Left colon (tissue), 2 donors: ENCODE results near the gene TMEM106B. TPM values are rescaled to one million over a fixed set of nuclear protein-coding genes. Genes with fewer than 3 reads are reported as not detected.
"Not testable (repeated sequence)": the region's sequence is repeated elsewhere in the genome, so short reads cannot be mapped to it uniquely, and the experiment has no call there.

Experiments
- ATAC-seq: fragments of 200-7000 bp; cut with Tn5 transposase; one replicate; pipeline ENCODE4 v1.9.1; 2020; ENCODE audit warnings: mild to moderate bottlenecking, moderate library complexity
- DNase-seq, 2 donors: peaks; one replicate each; pipeline ENCODE4 v3.0.0-alpha.2; 2020
- intact Hi-C, 2 donors: fragments of 100-400 bp; cut with DNase I in 1 of 2; cut with micrococcal nuclease in 1 of 2; formaldehyde crosslinking; loops; one replicate each; pipeline versions ENCODE4 v1.11.2 to v1.14.0; 2022; cut with DNase I, micrococcal nuclease
- long read RNA-seq: library from polyadenylated mRNA; unstranded; transcript quantifications from one replicate; pipeline ENCODE4 v2.0.0, GENCODE V29; 2021
- total RNA-seq, 2 donors: library from RNA; stranded (reverse); fragmentation: NEBNext Ultra II Directional; extraction: Animal tissue kit (Norgen Biotek cat#: 25700); gene quantifications; one replicate each; pipeline ENCODE4 v1.2.1, GENCODE V29; 2021
- donor health status: DM: no; HTN: no; CAD: no.
- donor health status: DM: yes; HTN: yes; CAD: no.

TMEM106B gene
- total RNA-seq = 10 to 100 TPM; 42.2 to 54.5 TPM
- long read RNA-seq, transcript TMEM106B-202 (8 exons, 2,126 nt) = major isoform, 38 of 52 reads
- long read RNA-seq, partial matches to known transcripts = 3 of 52 reads
- long read RNA-seq, other reads (novel, unspliced or antisense) = 11 of 52 reads

GRCh38 chr7:12211054-12211710, at the start of gene TMEM106B:
Gene TMEM106B, plus strand, starts transcription at chr7:12211294. Its CDS starts 3,517 bp downstream, at chr7:12214811.
- intact Hi-C loops = no loop called here
- DNase-seq (peak; percentile 98 to 99), ATAC-seq (peak; percentile 94)

DNA sequence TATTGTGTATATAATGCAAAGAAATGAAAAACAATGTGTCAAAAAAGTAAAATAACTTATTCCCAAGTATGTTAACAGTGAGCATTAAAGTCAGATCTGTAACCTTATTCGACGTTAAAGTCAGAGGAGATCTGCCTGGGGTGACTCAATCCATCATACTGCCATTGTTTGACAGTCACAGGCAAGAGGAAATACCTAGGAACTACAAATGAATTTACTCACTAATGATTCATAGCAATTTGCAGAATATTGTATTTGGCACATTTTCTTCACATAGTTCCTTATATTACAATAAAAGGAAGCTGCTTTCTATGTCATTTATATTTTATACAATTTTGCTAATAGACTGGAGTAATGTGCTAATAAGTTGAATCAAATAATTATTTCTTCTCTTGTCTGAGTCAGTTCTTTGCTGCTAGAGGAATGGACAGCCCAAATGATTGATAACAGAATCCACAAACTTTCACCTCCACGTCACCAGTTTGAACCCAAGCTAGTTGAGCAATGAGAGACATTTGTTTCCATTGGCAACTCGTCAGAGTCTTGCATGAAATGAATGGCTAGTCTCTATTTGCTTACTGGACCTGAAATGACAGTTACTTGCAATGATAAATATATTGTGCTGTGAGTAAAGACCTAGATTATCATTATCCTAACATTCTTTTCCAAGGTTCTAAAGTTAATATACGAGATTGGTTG, 48.5 kb upstream of the TMEM106B start:
- DNase-seq = no peak
- intact Hi-C loops = no loop called here
- ATAC-seq = no peak

- DNase-seq, ATAC-seq, intact Hi-C loops: not testable (repeated sequence)
These were observed 43.0 kb upstream of the TMEM106B start for GRCh38 chr7:12168065-12168464.

DNA sequence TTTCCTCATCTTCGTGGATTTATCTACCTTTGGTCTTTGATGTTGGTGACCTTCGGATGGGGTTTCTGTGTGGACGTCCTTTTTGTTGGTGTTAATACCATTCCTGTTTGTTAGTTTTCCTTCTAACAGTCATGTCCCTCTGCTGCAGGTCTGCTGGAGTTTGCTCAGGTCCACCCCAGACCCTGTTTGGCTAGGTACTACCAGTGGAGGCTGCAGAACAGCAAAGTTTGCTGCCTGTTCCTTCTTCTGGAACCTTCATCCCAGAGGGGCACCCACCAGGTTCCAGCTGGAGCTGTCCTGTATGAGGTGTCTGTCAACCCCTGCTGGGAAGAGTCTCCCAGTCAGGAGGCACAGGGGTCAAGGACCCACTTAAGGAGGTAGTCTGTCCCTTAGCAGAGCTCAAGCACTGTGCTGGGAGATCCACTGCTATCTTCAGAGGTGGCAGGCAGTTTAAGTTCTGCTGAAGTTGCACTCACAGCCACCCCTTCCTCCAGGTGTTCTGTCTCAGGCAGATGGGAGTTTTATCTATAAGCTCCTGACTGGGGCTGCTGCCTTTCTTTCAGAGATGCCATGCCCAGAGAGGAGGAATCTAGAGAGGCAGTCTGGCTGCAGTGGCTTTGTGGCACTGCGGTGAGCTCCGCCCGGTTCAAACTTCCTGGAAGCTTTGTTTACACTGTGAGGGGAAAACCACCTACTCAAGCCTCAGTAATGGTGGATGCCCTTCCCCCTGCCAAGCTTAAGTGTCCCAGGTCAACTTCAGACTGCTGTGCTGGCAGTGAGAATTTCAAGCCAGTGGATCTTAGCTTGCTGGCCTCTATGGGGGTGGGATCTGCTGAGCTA, 40.9 kb upstream of the TMEM106B start:
- intact Hi-C loops = not testable (repeated sequence)
- ATAC-seq (peak; percentile 94), DNase-seq (peak; percentile 56 to 59)

DNA sequence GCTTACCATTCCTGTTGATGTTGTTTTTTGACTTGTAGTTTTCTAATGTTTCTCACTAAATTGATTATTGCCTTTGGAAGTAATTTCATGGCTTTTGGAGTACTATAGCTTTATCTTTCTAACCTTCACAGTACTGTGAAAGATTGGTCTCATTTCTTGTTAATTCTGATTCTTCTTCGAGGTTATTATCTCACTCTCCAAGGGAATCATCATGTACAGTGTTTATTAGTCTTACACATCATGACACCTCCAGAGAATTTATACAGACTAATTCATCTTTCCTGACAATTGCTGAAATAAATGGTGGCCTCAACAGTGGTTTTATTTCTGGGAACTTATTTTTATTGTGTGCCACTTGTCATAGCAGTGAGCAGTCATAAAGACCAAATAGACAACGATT, 37.4 kb upstream of the TMEM106B start:
- no peak for ATAC-seq
- intact Hi-C loops = no loop called here
- DNase-seq = no peak

- no peak for ATAC-seq
- intact Hi-C loops = no loop called here
- no peak for DNase-seq
These were observed 36.2 kb upstream of the TMEM106B start for GRCh38 chr7:12174931-12175330.

- intact Hi-C loops = no loop called here
- ATAC-seq (no peak), DNase-seq (no peak)
These were observed 32.8 kb upstream of the TMEM106B start for GRCh38 chr7:12178317-12178716.

GRCh38 chr7:12194426-12194825, 16.7 kb upstream of the TMEM106B start:
- ATAC-seq (no peak), DNase-seq (no peak)
- intact Hi-C loops = no loop called here

DNA sequence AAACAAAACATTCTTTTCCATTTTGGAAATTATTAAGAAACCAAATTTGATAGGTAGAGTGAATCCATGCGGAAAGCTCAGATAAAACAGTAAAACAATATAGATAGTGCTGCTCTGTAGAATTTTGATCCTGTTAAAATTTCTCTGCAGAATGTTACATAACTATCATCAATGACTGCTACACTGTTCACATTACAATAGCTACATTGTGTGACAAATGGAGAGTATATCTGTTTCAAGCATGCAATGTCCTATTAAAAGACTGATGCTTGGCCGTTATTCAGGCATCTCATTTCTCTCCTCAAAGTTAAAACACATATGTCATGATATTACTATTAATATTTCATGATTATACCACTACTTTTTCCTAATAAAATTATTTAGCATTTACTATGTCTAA, 14.7 kb upstream of the TMEM106B start:
- ATAC-seq (no peak), DNase-seq (no peak)
- intact Hi-C loops = no loop called here

- intact Hi-C loops = no loop called here
- ATAC-seq = no peak
- DNase-seq = no peak
These were observed 11.7 kb upstream of the TMEM106B start for GRCh38 chr7:12199363-12199762.

DNA sequence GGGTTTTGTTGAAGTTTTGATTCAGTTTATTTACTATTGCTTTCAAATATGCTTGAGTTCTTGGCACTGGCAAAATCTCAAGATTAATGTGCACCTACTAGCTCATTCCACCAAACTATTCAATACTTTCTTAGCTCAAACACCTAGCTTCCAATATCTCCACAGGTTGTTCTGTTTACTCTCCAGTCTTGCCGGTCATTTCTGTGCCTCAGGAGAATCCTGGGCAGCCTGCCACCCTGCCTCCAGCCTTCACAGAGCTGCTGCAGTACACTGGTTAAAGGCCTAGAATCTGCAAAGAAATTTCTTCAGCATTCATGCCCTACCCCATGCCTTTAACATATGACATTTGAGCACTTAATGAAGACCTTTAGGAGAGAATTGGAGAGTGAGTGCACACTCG, 4.0 kb upstream of the TMEM106B start:
- intact Hi-C loops = no loop called here
- DNase-seq (no peak), ATAC-seq (no peak)

DNA sequence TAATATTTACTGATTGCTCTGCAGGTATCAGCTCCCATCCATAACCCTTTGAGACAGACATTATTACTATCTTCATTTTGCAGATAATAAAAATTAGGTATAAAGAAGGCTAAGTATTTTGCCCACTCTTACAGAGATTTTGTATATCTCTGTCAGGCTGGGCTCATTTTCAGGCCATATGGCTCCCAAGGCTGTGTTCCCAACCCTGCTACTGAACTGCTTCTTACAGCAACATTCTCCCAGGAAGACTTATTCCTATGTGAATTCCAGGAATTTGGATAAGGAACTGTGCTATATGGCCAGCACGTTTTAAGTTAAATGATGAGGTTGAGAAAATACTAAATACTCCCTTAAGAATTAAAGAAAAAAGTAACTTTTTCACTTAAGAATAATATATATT, 1.9 kb upstream of the TMEM106B start:
- intact Hi-C loops = no loop called here
- ATAC-seq (no peak), DNase-seq (no peak)

- peak; percentile 59 for ATAC-seq
- peak; percentile 58 to 67 for DNase-seq
- intact Hi-C loops = no loop called here
These were observed 678 bp upstream of the TMEM106B start for GRCh38 chr7:12210179-12211053.

DNA sequence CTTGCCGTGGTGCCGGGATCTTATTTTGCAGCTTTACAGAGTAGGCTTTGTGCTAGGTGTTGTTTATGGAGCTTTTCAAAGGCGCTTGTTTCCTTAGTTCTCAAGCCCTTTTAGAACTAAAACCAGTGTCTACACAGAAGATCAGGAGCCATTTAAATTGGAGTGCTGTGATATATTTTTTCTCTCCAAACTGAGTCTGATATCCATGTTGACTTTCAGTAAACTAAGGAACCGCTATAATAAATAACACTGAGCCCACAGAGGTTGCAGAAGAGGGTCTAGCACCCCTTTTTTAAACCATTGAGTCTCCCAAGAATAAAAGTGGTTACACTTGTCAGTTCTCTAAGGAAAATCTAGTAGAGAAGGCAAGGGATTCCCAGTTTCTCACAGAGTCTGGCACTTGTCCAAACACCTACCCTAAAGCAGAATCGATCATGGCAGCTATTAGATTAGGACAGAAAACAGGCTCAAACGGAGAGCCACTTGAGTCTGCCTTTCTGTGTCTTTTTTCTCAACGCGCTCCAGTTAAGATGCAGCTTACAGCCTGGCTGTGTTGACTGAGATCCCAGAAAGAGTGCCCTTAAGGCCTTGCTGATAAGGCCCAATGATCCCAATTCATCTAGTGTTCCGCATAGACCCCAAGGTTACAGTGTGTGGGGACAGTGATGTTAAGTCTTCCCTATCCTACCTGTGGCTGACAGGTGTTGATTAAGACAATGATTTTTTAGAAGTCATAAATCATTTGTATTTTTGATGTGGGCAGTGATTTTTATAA, 804 bp downstream of the TMEM106B start:
- intact Hi-C loops = no loop called here
- ATAC-seq (no peak), DNase-seq (no peak)

DNA sequence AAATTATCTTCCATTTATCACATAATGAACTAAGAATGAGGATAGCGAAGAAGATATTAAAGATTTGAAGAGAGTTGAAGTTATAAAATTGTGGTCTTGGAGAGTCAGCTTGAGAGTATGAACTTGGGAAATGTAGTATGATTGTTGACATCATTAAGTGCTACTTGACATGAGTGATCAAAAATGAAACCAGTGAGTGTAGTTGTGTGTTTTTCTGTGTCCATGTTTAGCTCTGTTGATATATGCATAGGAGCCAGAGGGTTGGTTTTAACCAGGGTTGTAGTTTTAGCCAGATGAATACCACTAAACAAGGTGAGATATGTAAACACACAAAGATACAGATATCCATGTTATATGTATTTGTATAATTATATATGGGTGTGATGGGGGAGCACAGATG, 6.2 kb downstream of the TMEM106B start:
- intact Hi-C loops = no loop called here
- DNase-seq (no peak), ATAC-seq (no peak)

DNA sequence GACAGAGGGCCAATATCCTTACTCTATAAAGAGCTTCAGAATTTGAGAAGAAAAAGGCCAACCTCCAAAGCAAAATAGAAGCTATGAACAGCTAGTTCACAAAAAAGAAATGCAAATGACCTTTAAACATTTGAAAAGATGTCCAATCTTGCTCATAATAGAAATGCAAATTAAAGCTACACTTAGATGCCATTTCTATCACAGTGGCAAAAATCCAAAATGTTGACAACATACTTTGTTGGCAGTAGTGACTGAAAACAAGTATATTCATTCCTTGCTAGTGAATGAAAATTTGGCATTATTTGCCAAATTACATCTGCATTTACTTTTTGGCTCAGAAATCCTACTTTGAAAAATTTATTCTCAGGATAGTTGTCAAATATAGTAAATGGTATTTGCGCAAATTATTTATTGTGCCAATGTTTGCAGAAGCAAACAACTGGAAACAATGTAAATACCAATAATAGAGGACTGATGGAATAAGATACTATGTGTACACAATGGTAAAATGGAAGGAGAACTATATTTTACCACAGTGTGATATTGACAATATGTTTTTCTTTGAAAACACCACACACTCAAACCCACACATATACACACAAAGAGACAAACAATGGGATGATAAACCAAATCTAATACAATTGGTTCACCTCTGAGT, 9.4 kb downstream of the TMEM106B start:
- ATAC-seq (no peak), DNase-seq (no peak)
- intact Hi-C loops = no loop called here

DNA sequence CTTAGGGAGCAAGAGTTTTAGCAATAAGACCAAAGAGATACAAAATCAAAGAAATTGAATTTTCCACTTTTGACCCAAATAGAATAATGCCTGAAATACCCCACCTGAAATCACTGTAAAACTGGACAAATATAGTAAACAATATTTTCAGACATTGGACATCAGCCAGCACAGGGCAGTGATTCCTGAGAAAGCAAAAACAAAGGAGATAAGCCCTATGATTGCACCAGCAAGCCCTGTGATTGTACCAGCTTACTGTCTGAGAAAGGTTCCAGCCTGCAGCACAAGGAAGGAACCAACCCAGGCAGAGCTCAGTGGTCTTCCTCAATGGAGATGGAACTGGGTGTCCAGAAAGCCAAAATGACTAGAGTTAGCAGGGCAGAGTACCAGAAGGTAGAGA, 10.3 kb downstream of the TMEM106B start:
- ATAC-seq (peak; percentile 27), DNase-seq (no peak)
- intact Hi-C loops = no loop called here
